SK-N-SH treated with all-trans-retinoic acid at 6 μM for 48 hours (cell line): ENCODE results near the gene FAM135A.
"Not testable (repeated sequence)": the region's sequence is repeated elsewhere in the genome, so short reads cannot be mapped to it uniquely, and the experiment has no call there.

ENCODE experiments used
- ATAC-seq: fragments of 200-7000 bp; cut with Tn5 transposase; 3 replicates; pipeline ENCODE4 v1.9.1; 2020; ENCODE audit warnings: mild to moderate bottlenecking, moderate library complexity
- ARNTL ChIP-seq: fragments of 450-650 bp; formaldehyde crosslinking; IDR thresholded peaks from 2 replicates; pipeline ENCODE4 v1.5.0; 2020; ENCODE audit warnings: low read depth, mild to moderate bottlenecking, moderate library complexity, borderline replicate concordance
- BACH2 ChIP-seq: fragments of 250-450 bp; sonication (Bioruptor Pico); IDR thresholded peaks from 2 replicates; pipeline ENCODE4 v1.9.0; 2021; ENCODE audit warnings: mild to moderate bottlenecking, borderline replicate concordance
- CSDC2 ChIP-seq: fragments of 250-450 bp; sonication (Bioruptor Pico); IDR thresholded peaks from 2 replicates; pipeline ENCODE4 v1.5.0; 2020; ENCODE audit warnings: mild to moderate bottlenecking, moderate library complexity
- GLIS3 ChIP-seq: fragments of 250-450 bp; sonication (Bioruptor Pico); IDR thresholded peaks from 2 replicates; pipeline ENCODE4 v1.5.0; 2020; ENCODE audit warnings: mild to moderate bottlenecking, moderate library complexity
- ISL1 ChIP-seq: fragments of 250-450 bp; sonication (Bioruptor Pico); IDR thresholded peaks from 2 replicates; pipeline ENCODE4 v2.1.2; 2022; ENCODE audit warnings: mild to moderate bottlenecking, moderate library complexity
- OSR1 ChIP-seq: fragments of 250-450 bp; sonication (Bioruptor Pico); IDR thresholded peaks from 2 replicates; pipeline ENCODE4 v1.8.0; 2022; ENCODE audit warnings: moderate library complexity, mild to moderate bottlenecking, inconsistent platforms
- PPARA ChIP-seq: fragments of 250-450 bp; sonication (Bioruptor Pico); IDR thresholded peaks from 2 replicates; pipeline ENCODE4 v1.5.0; 2020; ENCODE audit warnings: mild to moderate bottlenecking, borderline replicate concordance
- RARB ChIP-seq: fragments of 250-450 bp; sonication (Bioruptor Pico); IDR thresholded peaks from 2 replicates; pipeline ENCODE4 v1.8.0; 2021; ENCODE audit warnings: mild to moderate bottlenecking, moderate library complexity
- ZC3H10 ChIP-seq: fragments of 250-450 bp; sonication (Bioruptor Pico); IDR thresholded peaks from 2 replicates; pipeline ENCODE4 v1.5.1; 2021; ENCODE audit warnings: mild to moderate bottlenecking, moderate library complexity
- ZFP3 ChIP-seq: fragments of 250-450 bp; sonication (Bioruptor Pico); IDR thresholded peaks from 2 replicates; pipeline ENCODE4 v1.5.0; 2020; ENCODE audit warnings: mild to moderate bottlenecking, moderate library complexity
- ZFP30 ChIP-seq: fragments of 450-650 bp; formaldehyde crosslinking; IDR thresholded peaks from 2 replicates; pipeline ENCODE4 v1.5.0; 2022; ENCODE audit warnings: mild to moderate bottlenecking, moderate library complexity
- ZNF565 ChIP-seq: fragments of 450-650 bp; formaldehyde crosslinking; conservative IDR thresholded peaks from 2 replicates; pipeline ENCODE4 v1.5.0; 2020; ENCODE audit warnings: low read depth, mild to moderate bottlenecking, moderate library complexity
- ZNF70 ChIP-seq: fragments of 450-650 bp; formaldehyde crosslinking; IDR thresholded peaks from 2 replicates; pipeline ENCODE4 v1.5.0; 2020; ENCODE audit warnings: mild to moderate bottlenecking, moderate library complexity
- ZNF8 ChIP-seq: fragments of 450-650 bp; formaldehyde crosslinking; IDR thresholded peaks from 2 replicates; pipeline ENCODE4 v1.5.0; 2020; ENCODE audit warnings: mild to moderate bottlenecking, moderate library complexity
- TF ChIP-seq, protein P1 (sequence below): fragments of 250-450 bp; sonication (Bioruptor Pico); IDR thresholded peaks from 2 replicates; pipeline ENCODE4 v1.8.0; 2021; ENCODE audit warnings: low read depth, mild to moderate bottlenecking, moderate library complexity, borderline replicate concordance
- TF ChIP-seq, protein P2 (sequence below): fragments of 250-450 bp; sonication (Bioruptor Pico); IDR thresholded peaks from 2 replicates; pipeline ENCODE4 v1.5.1; 2020; ENCODE audit warnings: low read depth, mild to moderate bottlenecking, moderate library complexity
- TF ChIP-seq, protein P3 (sequence below): fragments of 250-450 bp; sonication (Bioruptor Pico); IDR thresholded peaks from 2 replicates; pipeline ENCODE4 v1.5.0; 2020; ENCODE audit warnings: mild to moderate bottlenecking, moderate library complexity
- TF ChIP-seq, protein P4 (sequence below): fragments of 250-450 bp; sonication (Bioruptor Pico); IDR thresholded peaks from 2 replicates; pipeline ENCODE4 v1.5.1; 2021; ENCODE audit warnings: mild to moderate bottlenecking, moderate library complexity

FAM135A gene

DNA sequence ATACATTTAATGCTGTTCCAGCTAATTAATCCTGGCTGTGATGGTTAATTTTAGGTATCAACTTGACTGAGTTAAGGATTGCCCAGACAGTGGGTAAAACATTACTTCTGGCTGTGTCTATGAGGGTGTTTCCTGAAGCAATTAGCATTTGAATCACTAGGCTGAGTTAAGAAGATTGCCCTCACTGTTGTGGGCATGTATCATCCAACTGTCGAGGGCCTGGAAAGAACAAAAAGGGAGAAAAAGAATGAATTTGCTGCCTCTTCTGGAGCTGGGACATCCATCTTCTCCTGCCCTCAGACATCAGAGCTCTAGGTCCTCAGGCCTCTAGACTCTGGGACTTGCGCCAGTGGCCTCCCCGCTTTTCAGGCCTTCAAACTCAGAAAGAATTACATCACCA lies 187.7 kb downstream of the FAM135A start:
- no peak for TF ChIP-seq ZNF8
- no peak for TF ChIP-seq GLIS3 (CRISPR knock-in tag)
- no peak for TF ChIP-seq BACH2
- no peak for TF ChIP-seq OSR1 (CRISPR knock-in tag)
- no peak for TF ChIP-seq PPARA (CRISPR knock-in tag)
- TF ChIP-seq, protein P1, sequence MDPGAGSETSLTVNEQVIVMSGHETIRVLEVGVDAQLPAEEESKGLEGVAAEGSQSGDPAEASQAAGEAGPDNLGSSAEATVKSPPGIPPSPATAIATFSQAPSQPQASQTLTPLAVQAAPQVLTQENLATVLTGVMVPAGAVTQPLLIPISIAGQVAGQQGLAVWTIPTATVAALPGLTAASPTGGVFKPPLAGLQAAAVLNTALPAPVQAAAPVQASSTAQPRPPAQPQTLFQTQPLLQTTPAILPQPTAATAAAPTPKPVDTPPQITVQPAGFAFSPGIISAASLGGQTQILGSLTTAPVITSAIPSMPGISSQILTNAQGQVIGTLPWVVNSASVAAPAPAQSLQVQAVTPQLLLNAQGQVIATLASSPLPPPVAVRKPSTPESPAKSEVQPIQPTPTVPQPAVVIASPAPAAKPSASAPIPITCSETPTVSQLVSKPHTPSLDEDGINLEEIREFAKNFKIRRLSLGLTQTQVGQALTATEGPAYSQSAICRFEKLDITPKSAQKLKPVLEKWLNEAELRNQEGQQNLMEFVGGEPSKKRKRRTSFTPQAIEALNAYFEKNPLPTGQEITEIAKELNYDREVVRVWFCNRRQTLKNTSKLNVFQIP, result no peak
- TF ChIP-seq, protein P2, sequence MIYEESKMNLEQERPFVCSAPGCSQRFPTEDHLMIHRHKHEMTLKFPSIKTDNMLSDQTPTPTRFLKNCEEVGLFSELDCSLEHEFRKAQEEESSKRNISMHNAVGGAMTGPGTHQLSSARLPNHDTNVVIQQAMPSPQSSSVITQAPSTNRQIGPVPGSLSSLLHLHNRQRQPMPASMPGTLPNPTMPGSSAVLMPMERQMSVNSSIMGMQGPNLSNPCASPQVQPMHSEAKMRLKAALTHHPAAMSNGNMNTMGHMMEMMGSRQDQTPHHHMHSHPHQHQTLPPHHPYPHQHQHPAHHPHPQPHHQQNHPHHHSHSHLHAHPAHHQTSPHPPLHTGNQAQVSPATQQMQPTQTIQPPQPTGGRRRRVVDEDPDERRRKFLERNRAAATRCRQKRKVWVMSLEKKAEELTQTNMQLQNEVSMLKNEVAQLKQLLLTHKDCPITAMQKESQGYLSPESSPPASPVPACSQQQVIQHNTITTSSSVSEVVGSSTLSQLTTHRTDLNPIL (CRISPR knock-in tag), result no peak
- TF ChIP-seq ISL1 (CRISPR knock-in tag), result no peak
- TF ChIP-seq CSDC2 (CRISPR knock-in tag), result no peak
- TF ChIP-seq ZFP3, result no peak
- TF ChIP-seq ZC3H10, result no peak
- TF ChIP-seq ZFP30, result no peak
- TF ChIP-seq, all 23 proteins: peak for 0
- no peak for ATAC-seq

DNA sequence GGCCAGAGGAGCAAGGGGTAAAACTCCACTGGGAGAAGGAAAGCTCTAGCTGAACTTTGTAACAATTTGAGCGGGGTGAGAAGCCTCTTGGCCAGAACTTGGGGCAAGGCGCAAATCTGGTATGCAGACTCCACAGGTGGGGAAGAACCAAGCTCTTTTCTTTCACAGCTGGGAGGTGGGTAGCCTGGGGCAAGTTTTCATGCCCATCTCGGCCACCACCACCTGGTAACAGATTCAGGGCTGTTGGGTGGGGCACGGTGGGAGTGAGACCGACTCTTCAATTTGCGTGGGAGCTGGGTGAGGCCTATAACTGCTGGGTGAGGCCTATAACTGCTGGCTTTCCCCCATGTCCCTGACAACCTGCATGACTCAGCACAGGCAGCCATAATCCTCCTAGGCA lies 190.9 kb downstream of the FAM135A start:
- ATAC-seq, result no peak
- no peak for TF ChIP-seq ZC3H10
- TF ChIP-seq ARNTL, result no peak
- TF ChIP-seq, protein P3, sequence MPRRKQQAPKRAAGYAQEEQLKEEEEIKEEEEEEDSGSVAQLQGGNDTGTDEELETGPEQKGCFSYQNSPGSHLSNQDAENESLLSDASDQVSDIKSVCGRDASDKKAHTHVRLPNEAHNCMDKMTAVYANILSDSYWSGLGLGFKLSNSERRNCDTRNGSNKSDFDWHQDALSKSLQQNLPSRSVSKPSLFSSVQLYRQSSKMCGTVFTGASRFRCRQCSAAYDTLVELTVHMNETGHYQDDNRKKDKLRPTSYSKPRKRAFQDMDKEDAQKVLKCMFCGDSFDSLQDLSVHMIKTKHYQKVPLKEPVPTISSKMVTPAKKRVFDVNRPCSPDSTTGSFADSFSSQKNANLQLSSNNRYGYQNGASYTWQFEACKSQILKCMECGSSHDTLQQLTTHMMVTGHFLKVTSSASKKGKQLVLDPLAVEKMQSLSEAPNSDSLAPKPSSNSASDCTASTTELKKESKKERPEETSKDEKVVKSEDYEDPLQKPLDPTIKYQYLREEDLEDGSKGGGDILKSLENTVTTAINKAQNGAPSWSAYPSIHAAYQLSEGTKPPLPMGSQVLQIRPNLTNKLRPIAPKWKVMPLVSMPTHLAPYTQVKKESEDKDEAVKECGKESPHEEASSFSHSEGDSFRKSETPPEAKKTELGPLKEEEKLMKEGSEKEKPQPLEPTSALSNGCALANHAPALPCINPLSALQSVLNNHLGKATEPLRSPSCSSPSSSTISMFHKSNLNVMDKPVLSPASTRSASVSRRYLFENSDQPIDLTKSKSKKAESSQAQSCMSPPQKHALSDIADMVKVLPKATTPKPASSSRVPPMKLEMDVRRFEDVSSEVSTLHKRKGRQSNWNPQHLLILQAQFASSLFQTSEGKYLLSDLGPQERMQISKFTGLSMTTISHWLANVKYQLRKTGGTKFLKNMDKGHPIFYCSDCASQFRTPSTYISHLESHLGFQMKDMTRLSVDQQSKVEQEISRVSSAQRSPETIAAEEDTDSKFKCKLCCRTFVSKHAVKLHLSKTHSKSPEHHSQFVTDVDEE (CRISPR knock-in tag), result no peak
- no peak for TF ChIP-seq OSR1 (CRISPR knock-in tag)
- TF ChIP-seq, protein P1, result no peak
- no peak for TF ChIP-seq ZNF8
- no peak for TF ChIP-seq ZFP30
- no peak for TF ChIP-seq ZNF70
- no peak for TF ChIP-seq CSDC2 (CRISPR knock-in tag)
- no peak for TF ChIP-seq RARB (CRISPR knock-in tag)
- no peak for TF ChIP-seq PPARA (CRISPR knock-in tag)
- TF ChIP-seq, protein P4, sequence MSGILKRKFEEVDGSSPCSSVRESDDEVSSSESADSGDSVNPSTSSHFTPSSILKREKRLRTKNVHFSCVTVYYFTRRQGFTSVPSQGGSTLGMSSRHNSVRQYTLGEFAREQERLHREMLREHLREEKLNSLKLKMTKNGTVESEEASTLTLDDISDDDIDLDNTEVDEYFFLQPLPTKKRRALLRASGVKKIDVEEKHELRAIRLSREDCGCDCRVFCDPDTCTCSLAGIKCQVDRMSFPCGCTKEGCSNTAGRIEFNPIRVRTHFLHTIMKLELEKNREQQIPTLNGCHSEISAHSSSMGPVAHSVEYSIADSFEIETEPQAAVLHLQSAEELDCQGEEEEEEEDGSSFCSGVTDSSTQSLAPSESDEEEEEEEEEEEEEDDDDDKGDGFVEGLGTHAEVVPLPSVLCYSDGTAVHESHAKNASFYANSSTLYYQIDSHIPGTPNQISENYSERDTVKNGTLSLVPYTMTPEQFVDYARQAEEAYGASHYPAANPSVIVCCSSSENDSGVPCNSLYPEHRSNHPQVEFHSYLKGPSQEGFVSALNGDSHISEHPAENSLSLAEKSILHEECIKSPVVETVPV, result no peak
- no peak for TF ChIP-seq ZNF565 (CRISPR knock-in tag)
- TF ChIP-seq, protein P2 (CRISPR knock-in tag), result no peak
- no peak for TF ChIP-seq ZFP3

DNA sequence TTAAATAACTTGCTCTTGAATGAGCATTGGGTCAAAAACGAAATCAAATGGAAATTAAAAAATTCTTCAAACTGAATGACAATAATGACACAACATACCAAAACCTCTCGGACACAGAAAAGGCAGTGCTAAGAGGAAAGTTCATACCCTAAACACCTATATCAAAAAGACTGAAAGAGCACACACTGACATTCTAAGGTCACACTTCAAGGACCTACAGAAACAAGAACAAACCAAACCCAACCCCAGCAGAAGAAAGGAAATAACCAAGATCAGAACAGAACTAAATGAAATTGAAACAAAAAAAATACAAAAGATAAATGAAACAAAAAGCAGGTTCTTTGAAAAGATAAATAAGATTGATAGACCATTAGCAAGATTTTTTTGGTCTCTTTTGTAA lies 194.1 kb downstream of the FAM135A start:
- not testable (repeated sequence) for ATAC-seq

DNA sequence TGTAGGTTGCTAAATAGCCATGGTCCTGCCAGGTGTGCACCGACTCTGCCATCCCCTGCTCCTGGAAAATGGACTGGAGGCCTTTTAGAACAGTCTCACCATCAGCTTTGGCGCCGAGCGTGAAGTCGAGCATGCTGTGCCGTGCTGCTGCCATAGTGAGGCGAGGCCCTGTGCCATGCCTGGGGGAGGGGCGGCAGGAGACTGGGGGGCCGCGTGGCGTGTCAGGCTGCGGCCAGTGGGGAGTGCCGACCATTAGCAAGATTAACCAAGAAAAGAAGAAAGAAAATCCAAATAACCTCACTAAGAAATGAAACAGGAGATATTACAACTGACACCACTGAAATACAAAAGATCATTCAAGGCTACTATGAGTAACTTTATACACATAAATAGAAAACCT lies 195.9 kb downstream of the FAM135A start:
- ATAC-seq, result not testable (repeated sequence)
